K562 (cell line): Measurements from ENCODE around the gene PPP1R12B. TPM values are rescaled to one million over a fixed set of nuclear protein-coding genes. Genes with fewer than 3 reads are reported as not detected.
A peak's percentile ranks its signal among the peaks of the same experiment; 100 is the strongest.

Experiments
- ATAC-seq: fragments of 200-7000 bp; cut with Tn5 transposase; 3 replicates; pipeline ENCODE4 v1.9.1; 2020; ENCODE audit warnings: moderate library complexity
- BruUV-seq: library from RNA; stranded (reverse); fragments of 400-500 nt; replicated peaks from 2 replicates; lab custom pipeline; 2021; lab: Mats Ljungman, UMichigan
- CTCF ChIA-PET: fragments of 300-600 bp; formaldehyde crosslinking; extraction: SDS; loops from one replicate; lab custom pipeline; 2021; ENCODE audit warnings: low intra/inter-chr PET ratio; lab: Yijun Ruan, JAX
- POLR2A ChIA-PET: fragments of 300-600, 350-650 bp; sonication (Branson Sonifier 250); formaldehyde crosslinking; extraction: SDS; loops from one replicate; lab custom pipeline; 2021; ENCODE audit warnings: antibody characterized with exemption, inconsistent platforms; lab: Yijun Ruan, JAX
- DNase-seq, 4 experiments: peaks; one replicate each; pipeline versions ENCODE4 v3.0.0 to v3.0.0-alpha.2; 2011 to 2018; ENCODE audit warnings: low spot score in 3 of 4, mixed read lengths in 3 of 4; ENCODE audit errors: extremely low read depth in 1 of 4
- FAIRE-seq: peaks from 2 replicates; lab custom pipeline; 2011; peaks lifted over from hg19 to GRCh38; lab: Jason Lieb, UNC
- H2AFZ ChIP-seq: 2 replicates; pipeline ENCODE4 v1.6.0; 2011; ENCODE audit warnings: low read depth, low read length, control low read depth, inconsistent platforms
- H3K27ac ChIP-seq: fragments of 200-600 bp; 3 replicates; pipeline ENCODE4 v1.8.0; 2011; ENCODE audit warnings: low read depth, mild to moderate bottlenecking, control low read depth, inconsistent platforms, low read length, moderate library complexity, mixed read lengths; ENCODE audit errors: extremely low read depth
- H3K27me3 ChIP-seq, 2 experiments: fragments of 300-600 bp in 1 of 2; 2 replicates in 1 of 2; 3 replicates in 1 of 2; pipeline versions ENCODE4 v1.6.0 to v1.8.0; 2011; ENCODE audit warnings: inconsistent platforms in 2 of 2, low read length in 2 of 2, mild to moderate bottlenecking in 1 of 2, mixed read lengths in 1 of 2, moderate library complexity in 1 of 2; ENCODE audit not compliant: control insufficient read depth in 2 of 2, insufficient read depth in 2 of 2
- H3K36me3 ChIP-seq: fragments of 300-600 bp; 3 replicates; pipeline ENCODE4 v1.8.0; 2011; ENCODE audit warnings: mild to moderate bottlenecking, low read length, inconsistent platforms; ENCODE audit not compliant: control insufficient read depth, insufficient read depth
- H3K4me1 ChIP-seq, 2 experiments: fragments of 200-600 bp in 1 of 2; replicated peaks in 1 of 2; 2 replicates in 1 of 2; 3 replicates in 1 of 2; pipeline versions ENCODE4 v1.5.1 to v1.8.0; 2011; ENCODE audit warnings: inconsistent platforms in 2 of 2, low read length in 2 of 2, mild to moderate bottlenecking in 1 of 2, mixed read lengths in 1 of 2, moderate library complexity in 1 of 2; ENCODE audit not compliant: control insufficient read depth in 2 of 2, insufficient read depth in 2 of 2
- H3K4me2 ChIP-seq: 2 replicates; pipeline ENCODE4 v1.6.1; 2011; ENCODE audit warnings: low read length, control low read depth, inconsistent platforms, mixed read lengths; ENCODE audit not compliant: insufficient read depth
- H3K4me3 ChIP-seq: fragments of 200-600 bp; sonication (generic), shearing (Covaris generic); 2 replicates; pipeline ENCODE4 v1.5.1; 2016; ENCODE audit warnings: control low read depth, inconsistent platforms
- H3K79me2 ChIP-seq: fragments of 200-600 bp; 3 replicates; pipeline ENCODE4 v1.8.0; 2011; ENCODE audit warnings: low read length, inconsistent platforms; ENCODE audit not compliant: control insufficient read depth, insufficient read depth
- H3K9ac ChIP-seq, 2 experiments: 2 replicates each; pipeline versions ENCODE4 v1.6.0 to v1.6.1; 2011; ENCODE audit warnings: low read depth in 2 of 2, low read length in 2 of 2, control low read depth in 1 of 2, inconsistent platforms in 1 of 2, mild to moderate bottlenecking in 1 of 2, mixed read lengths in 1 of 2; ENCODE audit not compliant: insufficient read depth in 1 of 2
- H3K9me1 ChIP-seq: one replicate; pipeline ENCODE4 v1.6.0; 2011; ENCODE audit warnings: inconsistent platforms, mild to moderate bottlenecking, low read length, moderate library complexity; ENCODE audit not compliant: control insufficient read depth, insufficient read depth
- H3K9me3 ChIP-seq: replicated peaks from 2 replicates; pipeline ENCODE4 v1.5.1; 2011; ENCODE audit warnings: low read depth, low read length, inconsistent platforms; ENCODE audit not compliant: control insufficient read depth, insufficient read depth
- H4K20me1 ChIP-seq: replicated peaks from 2 replicates; pipeline ENCODE4 v1.6.1; 2011; ENCODE audit warnings: low read length, inconsistent platforms, mixed read lengths; ENCODE audit not compliant: control insufficient read depth, insufficient read depth
- ARID2 ChIP-seq: fragments of 450-650 bp; IDR thresholded peaks from 2 replicates; pipeline ENCODE4 v1.6.1; 2017; ENCODE audit warnings: antibody characterized with exemption, mild to moderate bottlenecking
- ASH1L ChIP-seq: fragments of 450-650 bp; IDR thresholded peaks from 2 replicates; pipeline ENCODE4 v1.6.1; 2018; ENCODE audit warnings: borderline replicate concordance, mild to moderate bottlenecking, low read depth; ENCODE audit not compliant: partially characterized antibody
- ERF ChIP-seq: fragments of 450-650 bp; formaldehyde crosslinking; IDR thresholded peaks from 2 replicates; pipeline ENCODE4 v1.4.0; 2020; ENCODE audit warnings: mild to moderate bottlenecking, mixed read lengths
- EWSR1 ChIP-seq: fragments of 450-650 bp; IDR thresholded peaks from 2 replicates; pipeline ENCODE4 v1.6.1; 2018; ENCODE audit warnings: borderline replicate concordance, mild to moderate bottlenecking, low read depth, moderate library complexity; ENCODE audit not compliant: partially characterized antibody
- PKNOX1 ChIP-seq: fragments of 450-650 bp; IDR thresholded peaks from 2 replicates; pipeline ENCODE4 v1.6.1; 2016
- RB1 ChIP-seq: fragments of 450-650 bp; IDR thresholded peaks from 2 replicates; pipeline ENCODE4 v1.6.1; 2017; ENCODE audit warnings: low read depth, mild to moderate bottlenecking
- STAG1 ChIP-seq: sonication (generic); formaldehyde crosslinking; IDR thresholded peaks from 2 replicates; pipeline ENCODE4 v1.5.0; 2020; ENCODE audit warnings: missing genetic modification reagents, borderline replicate concordance
- WGBS: fragments of 100-300 bp; shearing (Covaris generic); methylation state at CpG from one replicate; pipeline ENCODE4 v1.1.6; 2016; ENCODE audit warnings: low coverage, mixed read lengths; ENCODE audit not compliant: insufficient coverage; ENCODE audit errors: missing lambda C conversion rate; 5-methylcytosine and 5-hydroxymethylcytosine counted together
- in situ Hi-C: fragments of 300-500 bp; cut with MboI; formaldehyde crosslinking; loops from 4 replicates; pipeline ENCODE4 v1.15.0; 2018; ENCODE audit warnings: inconsistent platforms, mixed read lengths
- intact Hi-C: fragments of 100-400 bp; cut with micrococcal nuclease; formaldehyde crosslinking; loops from 2 replicates; pipeline ENCODE4 v1.14.2; 2022
- polyA plus RNA-seq, 8 experiments: library from polyadenylated mRNA; depleted of rRNA in 4 of 8; stranded (reverse) in 5 of 8; unstranded in 3 of 8; fragments of >200 nt; fragmentation: Nextera tagmentation in 2 of 8; fragmentation: Illumina TruSeq in 1 of 8; extraction: Ambion mirVana in 2 of 8; extraction: Trizol in 1 of 8; gene quantifications; 2 replicates each; pipeline versions ENCODE4 v1.2.1 to v1.2.3, GENCODE V29; 2011 to 2014; ENCODE audit warnings: inconsistent platforms in 1 of 8, missing spikeins in 1 of 8
- total RNA-seq, 7 experiments: library from RNA; depleted of rRNA in 6 of 7; stranded (reverse); fragments of >200 nt in 6 of 7; fragmentation: Illumina TruSeq in 2 of 7; extraction: Trizol in 2 of 7; gene quantifications; 2 replicates each; pipeline versions ENCODE4 v1.2.1 to v1.2.3, GENCODE V29; 2011 to 2021; ENCODE audit warnings: low replicate concordance in 1 of 7
- TF ChIP-seq, protein P1 (sequence below), 3 experiments: IDR thresholded peaks in 2 of 3; conservative IDR thresholded peaks in 1 of 3; 2 replicates each; pipeline ENCODE4 v1.5.1; 2011 to 2012; ENCODE audit warnings: low read length in 3 of 3, mild to moderate bottlenecking in 3 of 3, control low read depth in 2 of 3, improper control_type of control experiment in 1 of 3, inconsistent platforms in 1 of 3, low read depth in 1 of 3, mixed read lengths in 1 of 3, moderate library complexity in 1 of 3; ENCODE audit not compliant: insufficient read depth in 2 of 3

PPP1R12B gene
- total and polyA plus RNA-seq, 9 of the 15 experiments (the other 6 are each of a cell fraction or from before 2014, with no cell fraction given) = 0.73 to 16.9 (median 13.6) TPM

DNA sequence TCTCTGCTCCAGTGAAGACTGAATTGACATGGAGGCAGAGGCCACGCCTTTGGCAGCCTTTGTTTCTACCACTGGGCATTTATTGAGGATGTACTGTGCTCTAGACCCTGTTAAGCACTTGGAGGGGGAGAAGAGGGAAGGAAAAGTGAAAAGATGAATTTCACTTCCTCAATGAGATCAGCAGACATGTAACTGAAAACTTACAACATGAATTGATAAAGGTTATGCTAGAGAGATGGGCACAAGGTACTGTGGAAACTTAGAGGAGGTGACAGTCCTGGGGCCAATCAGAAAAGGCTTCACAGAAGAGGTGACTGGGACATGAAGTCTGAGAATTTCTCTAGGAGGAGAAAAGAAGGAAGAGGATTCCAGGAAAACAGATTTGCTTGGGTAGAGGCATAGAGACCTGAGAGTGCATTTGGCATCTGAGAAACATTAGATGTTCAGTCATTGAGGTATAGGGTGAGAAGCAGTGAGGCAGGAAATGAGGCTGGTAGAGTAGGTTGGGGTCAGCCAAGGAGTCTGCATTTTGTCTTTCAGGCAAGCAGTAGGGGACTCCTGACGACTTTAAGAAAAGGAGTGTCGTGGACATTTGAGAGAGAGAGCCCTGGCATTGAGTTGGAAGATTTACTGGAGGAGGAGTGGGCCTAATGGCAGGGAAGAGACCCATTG lies 248.7 kb downstream of the PPP1R12B start:
- Histone ChIP-seq H3K4me1 (no peaks in the 10 kb centered on the region), H4K20me1 (peaks cover 14% of the 10 kb centered on the region), H3K9ac (no peak overlapping the region), H2AFZ (no peak overlapping the region), H3K4me3 (no peak overlapping the region), H3K36me3 (no peaks in the 10 kb centered on the region), H3K79me2 (no peaks in the 10 kb centered on the region), H3K27ac (no peak overlapping the region), H3K9me3 (no peaks in the 10 kb centered on the region), H3K4me2 (no peak overlapping the region), H3K9me1 (no peaks in the 10 kb centered on the region), H3K27me3 (peaks cover 2 to 31% of the 10 kb centered on the region in 2 experiments; a peak in 3 of 5 replicates)
- CTCF ChIA-PET = interaction anchor here (0.6 kb wide), 1 partner anchor 145 kb away, joined by 3 read pairs; no protein-coding TSS in a partner anchor
- no peak for DNase-seq
- no peak for ATAC-seq
- intact Hi-C loops = no loop called here
- TF ChIP-seq EWSR1 = no peak
- POLR2A ChIA-PET = interaction anchor here (1.4 to 3.6 kb wide), 2 partner anchors 10 to 11 kb away, joined by 6 to 13 read pairs; no protein-coding TSS in a partner anchor
- FAIRE-seq = no peak
- no TSS peak for BruUV-seq
- WGBS = 2% methylated on average over 3 of the region's 3 CpGs
- in situ Hi-C loops = no loop called here

- intact Hi-C loops = loop anchor here (10.0 kb wide), 2 partner anchors 95 to 255 kb away; partner anchors contain the start of genes PPP1R12B and UBE2T
- no peaks in the 10 kb centered on the region for H3K9me3 ChIP-seq
- 8% methylated on average over 16 of the region's 16 CpGs for WGBS
- no peaks in the 10 kb centered on the region for H3K9me1 ChIP-seq
- H4K20me1 ChIP-seq = peaks cover 14% of the 10 kb centered on the region
- CTCF ChIA-PET = interaction anchor here (0.6 to 3.0 kb wide), 11 partner anchors 13 to 407 kb away, joined by 3 to 17 read pairs (median 3); partner anchors contain the start of gene LGR6
- no peak overlapping the region for H3K9ac ChIP-seq
- DNase-seq = peak; percentile 74 to 79 (median 75)
- no peaks in the 10 kb centered on the region for H3K79me2 ChIP-seq
- no peak overlapping the region for H3K4me2 ChIP-seq
- peak; percentile 96 for ATAC-seq
- peak; percentile 93 for FAIRE-seq
- peaks cover 2 to 35% of the 10 kb centered on the region in 2 experiments; a peak in 3 of 5 replicates for H3K27me3 ChIP-seq
- in situ Hi-C loops = no loop called here
- no peaks in the 10 kb centered on the region for H3K36me3 ChIP-seq
- POLR2A ChIA-PET = interaction anchor here (0.7 to 1.0 kb wide), 2 partner anchors 17 to 18 kb away, joined by 3 read pairs; no protein-coding TSS in a partner anchor
- no peak overlapping the region for H2AFZ ChIP-seq
- no peaks in the 10 kb centered on the region for H3K4me1 ChIP-seq
- no TSS peak for BruUV-seq
- H3K4me3 ChIP-seq = no peak overlapping the region
- no peak overlapping the region for H3K27ac ChIP-seq
- TF ChIP-seq, protein P1, sequence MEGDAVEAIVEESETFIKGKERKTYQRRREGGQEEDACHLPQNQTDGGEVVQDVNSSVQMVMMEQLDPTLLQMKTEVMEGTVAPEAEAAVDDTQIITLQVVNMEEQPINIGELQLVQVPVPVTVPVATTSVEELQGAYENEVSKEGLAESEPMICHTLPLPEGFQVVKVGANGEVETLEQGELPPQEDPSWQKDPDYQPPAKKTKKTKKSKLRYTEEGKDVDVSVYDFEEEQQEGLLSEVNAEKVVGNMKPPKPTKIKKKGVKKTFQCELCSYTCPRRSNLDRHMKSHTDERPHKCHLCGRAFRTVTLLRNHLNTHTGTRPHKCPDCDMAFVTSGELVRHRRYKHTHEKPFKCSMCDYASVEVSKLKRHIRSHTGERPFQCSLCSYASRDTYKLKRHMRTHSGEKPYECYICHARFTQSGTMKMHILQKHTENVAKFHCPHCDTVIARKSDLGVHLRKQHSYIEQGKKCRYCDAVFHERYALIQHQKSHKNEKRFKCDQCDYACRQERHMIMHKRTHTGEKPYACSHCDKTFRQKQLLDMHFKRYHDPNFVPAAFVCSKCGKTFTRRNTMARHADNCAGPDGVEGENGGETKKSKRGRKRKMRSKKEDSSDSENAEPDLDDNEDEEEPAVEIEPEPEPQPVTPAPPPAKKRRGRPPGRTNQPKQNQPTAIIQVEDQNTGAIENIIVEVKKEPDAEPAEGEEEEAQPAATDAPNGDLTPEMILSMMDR (IDR thresholded peaks at IDR 0.05 in 2 of 3, conservative IDR thresholded peaks at IDR 0.05 in 1 of 3; ENCODE audit: insufficient read depth in 2 of 3, low read depth in 1 of 3, low read length in 3 of 3) = peak; percentile 87 to 91 (median 88)
- 0 out of 2 replicates have a peak, but pooled peaks have one; percentile 23 for TF ChIP-seq ARID2
- no peak for TF ChIP-seq ASH1L
- peak; percentile 90 for TF ChIP-seq STAG1 (CRISPR knock-in tag)
- peak; percentile 68; the same call in 1 of the 2 replicates for TF ChIP-seq RB1
- TF ChIP-seq ERF (CRISPR knock-in tag) = no peak
- TF ChIP-seq PKNOX1 = peak; percentile 73
These were observed 251.4 kb downstream of the PPP1R12B start for GRCh38 chr1:202599669-202600431.
